ENCODE measurements around the gene FBLN2. TPM values are rescaled to one million over a fixed set of nuclear protein-coding genes. Genes with fewer than 3 reads are reported as not detected.

FBLN2 gene
- total and polyA plus RNA-seq, 2 of the 13 experiments (the other 11 are each of a cell fraction or from before 2014, with no cell fraction given) = not detected

DNA sequence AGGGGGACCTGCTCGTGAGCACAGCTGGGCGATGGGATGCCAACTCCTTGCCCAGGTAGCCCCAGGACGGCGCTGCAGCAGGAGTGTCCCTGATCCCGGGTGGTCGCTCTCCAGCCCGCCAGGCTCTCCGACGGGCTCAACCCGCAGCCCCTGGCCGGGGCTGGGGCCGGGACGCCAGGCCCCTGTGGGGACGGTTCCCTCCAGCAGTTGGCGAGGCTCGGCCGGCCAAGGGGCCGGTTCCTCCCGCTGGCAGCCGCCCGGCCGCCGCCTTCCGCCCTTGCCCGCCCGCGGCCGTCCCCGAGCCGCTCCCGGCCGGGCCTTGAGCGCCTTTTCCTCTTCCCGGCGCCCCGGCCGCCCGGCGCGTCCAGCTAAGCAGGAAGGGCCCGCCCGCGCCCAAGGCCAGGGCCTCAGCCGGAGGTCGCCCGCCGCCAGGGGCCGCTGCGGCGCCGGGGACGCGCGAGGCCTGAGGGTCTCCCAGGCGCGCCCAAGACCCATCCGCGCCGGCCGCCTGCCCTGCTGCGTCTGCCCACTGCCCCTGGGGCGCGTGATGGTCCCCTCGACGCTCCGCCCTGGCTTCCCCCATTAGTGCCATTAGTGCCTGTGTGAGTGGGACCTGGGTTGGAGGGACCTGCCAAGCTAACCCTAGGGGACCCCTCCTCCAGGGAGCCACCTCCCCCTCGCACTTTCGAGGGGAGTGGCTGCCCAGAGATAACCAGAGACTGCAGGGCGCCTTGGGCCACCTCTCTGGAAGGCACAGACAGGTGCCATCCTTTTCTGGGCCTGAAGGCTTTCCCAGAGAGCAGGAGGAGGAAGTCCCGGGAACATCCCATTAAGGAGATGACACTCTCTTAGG is 106.4 kb downstream of the FBLN2 start:
- Histone ChIP-seq H3K4me3 (replicated peaks in 1 of 3; ENCODE audit: insufficient read depth in 1 of 3, low read depth in 2 of 3, low read length in 3 of 3) (no peak overlapping the region; a peak in 1 of 6 replicates), H4K20me1 (ENCODE audit: insufficient read depth, low read length) (no peaks in the 10 kb centered on the region), H3K27ac (ENCODE audit: extremely low read length, insufficient read depth, low read length) (no peak overlapping the region), H2AFZ (ENCODE audit: low read length) (no peak overlapping the region), H3K9ac (ENCODE audit: insufficient read depth, low read depth, low read length) (no peak overlapping the region), H3K79me2 (ENCODE audit: insufficient read depth, low read length) (no peaks in the 10 kb centered on the region), H3K27me3 (ENCODE audit: control insufficient read depth in 1 of 2, insufficient read depth in 2 of 2, low read length in 2 of 2) (peaks cover 6 to 56% of the 10 kb centered on the region in 2 experiments; a peak in 4 of 5 replicates), H3K9me3 (ENCODE audit: low read length) (no peaks in the 10 kb centered on the region), H3K36me3 (replicated peaks in 1 of 2; ENCODE audit: control insufficient read depth in 1 of 2, insufficient read depth in 2 of 2, low read length in 2 of 2) (no peaks in the 10 kb centered on the region), H3K4me1 (ENCODE audit: insufficient read depth, low read length) (peaks cover under 1% of the 10 kb centered on the region; the same call in 1 of the 2 replicates), H3K4me2 (ENCODE audit: low read depth, low read length) (peak overlapping the region; percentile 38)
- ATAC-seq = peak; percentile 73
- in situ Hi-C loops (cut with HindIII; ENCODE audit: extremely low pct_ligation_motif_present, low pct_unique_long_range_greater_than_20kb) (loop anchor here (5.0 kb wide), 1 partner anchor 227 kb away; the partner anchor contains the start of gene WNT7A), intact Hi-C loops (cut with micrococcal nuclease; ENCODE audit: unreplicated experiment) (no loop called here)
- ChIA-PET CTCF (ENCODE audit: low intra/inter-chr PET ratio, low total read pairs) (interaction anchor here (1.2 kb wide), 1 partner anchor 155 kb away, joined by 3 read pairs; no protein-coding TSS in a partner anchor), POLR2A (no interaction called here)
- BruUV-seq (replicated peaks) = no TSS peak
- no peak for DNase-seq (ENCODE audit: low spot score)
- no CpG with 5 or more reads among the region's 70 CpGs for WGBS (ENCODE audit: low lambda C conversion rate)
- FAIRE-seq = no peak
- TF ChIP-seq ZNF326 (CRISPR knock-in tag; IDR thresholded peaks at IDR 0.05; ENCODE audit: borderline replicate concordance) (no peak), ZSCAN21 (CRISPR knock-in tag; IDR thresholded peaks at IDR 0.05; ENCODE audit: borderline replicate concordance) (peak; percentile 39; the same call in 1 of the 2 replicates), UBTF (CRISPR knock-in tag; IDR thresholded peaks at IDR 0.05) (no peak), ZFX (CRISPR knock-in tag; IDR thresholded peaks at IDR 0.05; ENCODE audit: low read depth) (peak; percentile 51), RAD21 (CRISPR knock-in tag; IDR thresholded peaks at IDR 0.05) (peak; percentile 65), YY1 (IDR thresholded peaks at IDR 0.05; ENCODE audit: insufficient read depth, insufficient replicate concordance, low read depth, low read length) (peak; percentile 21), ZNF496 (CRISPR knock-in tag; IDR thresholded peaks at IDR 0.05; ENCODE audit: insufficient replicate concordance) (no peak), ZNF446 (CRISPR knock-in tag; IDR thresholded peaks at IDR 0.05) (0 out of 2 replicates have a peak, but pooled peaks have one; percentile 48), ZNF256 (CRISPR knock-in tag; conservative IDR thresholded peaks at IDR 0.05) (no peak), MAX (IDR thresholded peaks at IDR 0.05) (peak; percentile 19; the same call in 1 of the 2 replicates)
- TF ChIP-seq, protein P1, sequence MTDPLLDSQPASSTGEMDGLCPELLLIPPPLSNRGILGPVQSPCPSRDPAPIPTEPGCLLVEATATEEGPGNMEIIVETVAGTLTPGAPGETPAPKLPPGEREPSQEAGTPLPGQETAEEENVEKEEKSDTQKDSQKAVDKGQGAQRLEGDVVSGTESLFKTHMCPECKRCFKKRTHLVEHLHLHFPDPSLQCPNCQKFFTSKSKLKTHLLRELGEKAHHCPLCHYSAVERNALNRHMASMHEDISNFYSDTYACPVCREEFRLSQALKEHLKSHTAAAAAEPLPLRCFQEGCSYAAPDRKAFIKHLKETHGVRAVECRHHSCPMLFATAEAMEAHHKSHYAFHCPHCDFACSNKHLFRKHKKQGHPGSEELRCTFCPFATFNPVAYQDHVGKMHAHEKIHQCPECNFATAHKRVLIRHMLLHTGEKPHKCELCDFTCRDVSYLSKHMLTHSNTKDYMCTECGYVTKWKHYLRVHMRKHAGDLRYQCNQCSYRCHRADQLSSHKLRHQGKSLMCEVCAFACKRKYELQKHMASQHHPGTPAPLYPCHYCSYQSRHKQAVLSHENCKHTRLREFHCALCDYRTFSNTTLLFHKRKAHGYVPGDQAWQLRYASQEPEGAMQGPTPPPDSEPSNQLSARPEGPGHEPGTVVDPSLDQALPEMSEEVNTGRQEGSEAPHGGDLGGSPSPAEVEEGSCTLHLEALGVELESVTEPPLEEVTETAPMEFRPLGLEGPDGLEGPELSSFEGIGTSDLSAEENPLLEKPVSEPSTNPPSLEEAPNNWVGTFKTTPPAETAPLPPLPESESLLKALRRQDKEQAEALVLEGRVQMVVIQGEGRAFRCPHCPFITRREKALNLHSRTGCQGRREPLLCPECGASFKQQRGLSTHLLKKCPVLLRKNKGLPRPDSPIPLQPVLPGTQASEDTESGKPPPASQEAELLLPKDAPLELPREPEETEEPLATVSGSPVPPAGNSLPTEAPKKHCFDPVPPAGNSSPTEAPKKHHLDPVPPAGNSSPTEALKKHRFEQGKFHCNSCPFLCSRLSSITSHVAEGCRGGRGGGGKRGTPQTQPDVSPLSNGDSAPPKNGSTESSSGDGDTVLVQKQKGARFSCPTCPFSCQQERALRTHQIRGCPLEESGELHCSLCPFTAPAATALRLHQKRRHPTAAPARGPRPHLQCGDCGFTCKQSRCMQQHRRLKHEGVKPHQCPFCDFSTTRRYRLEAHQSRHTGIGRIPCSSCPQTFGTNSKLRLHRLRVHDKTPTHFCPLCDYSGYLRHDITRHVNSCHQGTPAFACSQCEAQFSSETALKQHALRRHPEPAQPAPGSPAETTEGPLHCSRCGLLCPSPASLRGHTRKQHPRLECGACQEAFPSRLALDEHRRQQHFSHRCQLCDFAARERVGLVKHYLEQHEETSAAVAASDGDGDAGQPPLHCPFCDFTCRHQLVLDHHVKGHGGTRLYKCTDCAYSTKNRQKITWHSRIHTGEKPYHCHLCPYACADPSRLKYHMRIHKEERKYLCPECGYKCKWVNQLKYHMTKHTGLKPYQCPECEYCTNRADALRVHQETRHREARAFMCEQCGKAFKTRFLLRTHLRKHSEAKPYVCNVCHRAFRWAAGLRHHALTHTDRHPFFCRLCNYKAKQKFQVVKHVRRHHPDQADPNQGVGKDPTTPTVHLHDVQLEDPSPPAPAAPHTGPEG (CRISPR knock-in tag; IDR thresholded peaks at IDR 0.05) = peak; percentile 100
- TF ChIP-seq, protein P2, sequence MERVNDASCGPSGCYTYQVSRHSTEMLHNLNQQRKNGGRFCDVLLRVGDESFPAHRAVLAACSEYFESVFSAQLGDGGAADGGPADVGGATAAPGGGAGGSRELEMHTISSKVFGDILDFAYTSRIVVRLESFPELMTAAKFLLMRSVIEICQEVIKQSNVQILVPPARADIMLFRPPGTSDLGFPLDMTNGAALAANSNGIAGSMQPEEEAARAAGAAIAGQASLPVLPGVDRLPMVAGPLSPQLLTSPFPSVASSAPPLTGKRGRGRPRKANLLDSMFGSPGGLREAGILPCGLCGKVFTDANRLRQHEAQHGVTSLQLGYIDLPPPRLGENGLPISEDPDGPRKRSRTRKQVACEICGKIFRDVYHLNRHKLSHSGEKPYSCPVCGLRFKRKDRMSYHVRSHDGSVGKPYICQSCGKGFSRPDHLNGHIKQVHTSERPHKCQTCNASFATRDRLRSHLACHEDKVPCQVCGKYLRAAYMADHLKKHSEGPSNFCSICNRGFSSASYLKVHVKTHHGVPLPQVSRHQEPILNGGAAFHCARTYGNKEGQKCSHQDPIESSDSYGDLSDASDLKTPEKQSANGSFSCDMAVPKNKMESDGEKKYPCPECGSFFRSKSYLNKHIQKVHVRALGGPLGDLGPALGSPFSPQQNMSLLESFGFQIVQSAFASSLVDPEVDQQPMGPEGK (CRISPR knock-in tag; IDR thresholded peaks at IDR 0.05) = no peak

Data from HepG2 (cell line).